Astrocyte of the cerebellum (primary cell): ENCODE data around the gene PDE4A.
A peak's percentile ranks its signal among the peaks of the same experiment; 100 is the strongest.

ENCODE experiments used
- DNase-seq: peaks from one replicate; pipeline ENCODE4 v3.0.0-alpha.2; 2011; ENCODE audit warnings: low read depth
- H3K4me3 ChIP-seq: 2 replicates; pipeline ENCODE4 v1.5.1; 2011; ENCODE audit warnings: mild to moderate bottlenecking, low read depth, low read length, moderate library complexity
- CTCF ChIP-seq: IDR thresholded peaks from 2 replicates; pipeline ENCODE4 v1.5.1; 2012; ENCODE audit warnings: low read length, low read depth, moderate library complexity, mild to moderate bottlenecking; ENCODE audit errors: missing control alignments
- in situ Hi-C: cut with HindIII; loops from 2 replicates; pipeline ENCODE4 v1.10.0; 2017; ENCODE audit warnings: low sequenced_read_pairs

Gene PDE4A

GRCh38 chr19:10491472-10492047 is 71.2 kb downstream of the PDE4A start:
- no peak for DNase-seq
- no peak for TF ChIP-seq CTCF
- in situ Hi-C loops: no loop called here
- no peak overlapping the region for H3K4me3 ChIP-seq

GRCh38 chr19:10497371-10497770 is 77.0 kb downstream of the PDE4A start:
- no peak for TF ChIP-seq CTCF
- in situ Hi-C loops: no loop called here
- H3K4me3 ChIP-seq: no peak overlapping the region
- DNase-seq: no peak

GRCh38 chr19:10499550-10500246 is 79.4 kb downstream of the PDE4A start:
- in situ Hi-C loops: no loop called here

GRCh38 chr19:10500247-10500592 is 79.9 kb downstream of the PDE4A start:
- no peak overlapping the region for H3K4me3 ChIP-seq
- no peak for DNase-seq
- TF ChIP-seq CTCF: no peak
- in situ Hi-C loops: no loop called here

More at GRCh38 chr19:10499550-10500246, 79.4 kb downstream of the PDE4A start:
- no peak overlapping the region for H3K4me3 ChIP-seq
- TF ChIP-seq CTCF: no peak
- DNase-seq: no peak

- in situ Hi-C loops: no loop called here
These were observed 81.7 kb downstream of the PDE4A start for GRCh38 chr19:10501971-10502523.

GRCh38 chr19:10502524-10503001 is 82.2 kb downstream of the PDE4A start:
- in situ Hi-C loops: no loop called here
- TF ChIP-seq CTCF: no peak
- H3K4me3 ChIP-seq: peak overlapping the region; percentile 92
- peak; percentile 36 for DNase-seq

More at GRCh38 chr19:10501971-10502523, 81.7 kb downstream of the PDE4A start:
- TF ChIP-seq CTCF: no peak
- no peak for DNase-seq
- peak overlapping the region; percentile 92 for H3K4me3 ChIP-seq
